Measurements from ENCODE around the gene SPOCK1.

The SPOCK1 gene

DNA sequence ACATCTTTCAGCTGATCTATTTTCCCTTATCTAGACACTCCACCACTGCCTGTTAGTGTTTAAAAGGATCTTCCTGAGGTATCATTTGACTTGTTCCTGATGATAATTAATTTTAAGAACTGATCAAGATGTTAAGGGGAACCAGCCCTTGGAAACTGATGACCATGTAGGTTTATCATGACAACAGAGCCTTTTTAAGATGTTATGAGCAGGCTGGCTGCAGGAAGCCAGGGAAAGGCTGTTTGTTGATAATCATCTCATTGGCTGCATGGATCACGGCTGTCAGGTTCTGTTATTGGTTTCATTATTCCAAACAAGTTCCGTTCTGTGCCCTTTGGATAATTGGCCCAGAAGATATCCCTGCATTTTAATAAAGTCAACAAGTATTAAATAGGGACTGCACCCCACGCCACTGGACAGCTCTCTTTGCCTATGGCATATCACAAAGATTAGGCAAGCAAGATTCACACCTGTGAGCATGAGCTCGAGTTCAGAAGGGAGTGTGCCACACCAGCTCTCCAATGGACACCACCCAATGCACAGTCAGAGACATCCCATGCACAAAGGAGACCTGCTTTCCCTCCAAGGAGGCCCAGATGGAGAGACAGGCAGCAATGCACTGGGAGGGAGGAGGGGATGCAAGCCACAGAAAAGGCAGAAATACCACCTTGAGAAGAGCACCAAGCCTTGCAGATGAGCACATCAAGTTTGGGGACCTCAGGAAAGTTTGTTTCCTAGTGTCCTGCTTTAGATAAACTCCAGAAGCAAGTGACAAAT, 88.7 kb downstream of the SPOCK1 start:
- no peak for TF ChIP-seq FOXP2 (optimal IDR thresholded peaks at IDR 0.05; ENCODE audit: borderline replicate concordance, extremely low read depth, extremely low read length, insufficient read depth)
- TF ChIP-seq, protein P1, sequence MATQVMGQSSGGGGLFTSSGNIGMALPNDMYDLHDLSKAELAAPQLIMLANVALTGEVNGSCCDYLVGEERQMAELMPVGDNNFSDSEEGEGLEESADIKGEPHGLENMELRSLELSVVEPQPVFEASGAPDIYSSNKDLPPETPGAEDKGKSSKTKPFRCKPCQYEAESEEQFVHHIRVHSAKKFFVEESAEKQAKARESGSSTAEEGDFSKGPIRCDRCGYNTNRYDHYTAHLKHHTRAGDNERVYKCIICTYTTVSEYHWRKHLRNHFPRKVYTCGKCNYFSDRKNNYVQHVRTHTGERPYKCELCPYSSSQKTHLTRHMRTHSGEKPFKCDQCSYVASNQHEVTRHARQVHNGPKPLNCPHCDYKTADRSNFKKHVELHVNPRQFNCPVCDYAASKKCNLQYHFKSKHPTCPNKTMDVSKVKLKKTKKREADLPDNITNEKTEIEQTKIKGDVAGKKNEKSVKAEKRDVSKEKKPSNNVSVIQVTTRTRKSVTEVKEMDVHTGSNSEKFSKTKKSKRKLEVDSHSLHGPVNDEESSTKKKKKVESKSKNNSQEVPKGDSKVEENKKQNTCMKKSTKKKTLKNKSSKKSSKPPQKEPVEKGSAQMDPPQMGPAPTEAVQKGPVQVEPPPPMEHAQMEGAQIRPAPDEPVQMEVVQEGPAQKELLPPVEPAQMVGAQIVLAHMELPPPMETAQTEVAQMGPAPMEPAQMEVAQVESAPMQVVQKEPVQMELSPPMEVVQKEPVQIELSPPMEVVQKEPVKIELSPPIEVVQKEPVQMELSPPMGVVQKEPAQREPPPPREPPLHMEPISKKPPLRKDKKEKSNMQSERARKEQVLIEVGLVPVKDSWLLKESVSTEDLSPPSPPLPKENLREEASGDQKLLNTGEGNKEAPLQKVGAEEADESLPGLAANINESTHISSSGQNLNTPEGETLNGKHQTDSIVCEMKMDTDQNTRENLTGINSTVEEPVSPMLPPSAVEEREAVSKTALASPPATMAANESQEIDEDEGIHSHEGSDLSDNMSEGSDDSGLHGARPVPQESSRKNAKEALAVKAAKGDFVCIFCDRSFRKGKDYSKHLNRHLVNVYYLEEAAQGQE (IDR thresholded peaks at IDR 0.05; ENCODE audit: insufficient read depth in 1 of 2, low read depth in 2 of 2, low read length in 2 of 2): no peak
- TF ChIP-seq TAF1 (IDR thresholded peaks at IDR 0.05; ENCODE audit: borderline replicate concordance, insufficient read depth, low read length): no peak
- no peak for TF ChIP-seq POLR2AphosphoS5 (IDR thresholded peaks at IDR 0.05; ENCODE audit: low read depth, low read length)
- TF ChIP-seq SIN3A (IDR thresholded peaks at IDR 0.05; ENCODE audit: borderline replicate concordance, insufficient read depth, low read length): no peak

DNA sequence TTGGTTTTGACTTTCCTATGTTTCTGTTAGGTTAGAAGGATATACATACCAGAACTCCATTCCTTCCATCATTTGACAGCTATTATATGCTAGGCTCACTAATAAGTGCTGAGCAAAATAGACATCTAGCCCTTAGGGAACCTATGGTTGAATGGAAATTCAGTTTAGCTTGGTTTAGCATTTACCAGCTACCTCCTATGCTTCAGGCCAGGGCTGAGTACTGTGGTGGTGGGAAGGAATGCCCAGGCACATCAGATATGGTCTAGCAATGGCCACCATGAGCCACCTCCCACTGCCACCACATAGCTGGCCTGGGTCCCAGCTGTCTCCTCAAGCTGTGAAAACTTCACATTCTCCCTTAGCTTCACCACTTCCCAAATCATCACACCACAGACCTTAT, 89.4 kb downstream of the SPOCK1 start:
- no peak for TF ChIP-seq POLR2AphosphoS5 (IDR thresholded peaks at IDR 0.05; ENCODE audit: low read depth, low read length)
- TF ChIP-seq TAF1 (IDR thresholded peaks at IDR 0.05; ENCODE audit: borderline replicate concordance, insufficient read depth, low read length): no peak
- TF ChIP-seq, protein P1 (IDR thresholded peaks at IDR 0.05; ENCODE audit: insufficient read depth in 1 of 2, low read depth in 2 of 2, low read length in 2 of 2): no peak
- TF ChIP-seq FOXP2 (optimal IDR thresholded peaks at IDR 0.05; ENCODE audit: borderline replicate concordance, extremely low read depth, extremely low read length, insufficient read depth): no peak
- TF ChIP-seq SIN3A (IDR thresholded peaks at IDR 0.05; ENCODE audit: borderline replicate concordance, insufficient read depth, low read length): no peak

DNA sequence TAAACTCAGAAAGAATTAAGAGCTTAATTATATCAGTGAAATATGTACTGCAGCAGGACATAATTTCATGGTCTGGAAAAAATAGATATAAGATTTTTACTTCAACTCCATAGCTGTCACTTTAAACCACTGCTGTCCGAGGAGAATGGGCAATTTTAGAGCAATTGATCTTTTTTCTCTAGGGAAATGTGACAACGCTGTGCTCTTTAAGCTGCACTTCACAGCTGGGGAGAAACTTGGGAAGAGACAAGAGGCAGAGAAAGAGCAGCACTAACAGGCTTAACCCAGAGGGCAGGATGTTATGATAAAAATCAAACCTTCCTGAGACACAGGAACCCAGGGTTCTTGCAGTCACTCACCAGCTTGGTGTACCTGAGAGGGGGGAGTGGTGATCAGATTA, 92.0 kb downstream of the SPOCK1 start:
- TF ChIP-seq FOXP2 (optimal IDR thresholded peaks at IDR 0.05; ENCODE audit: borderline replicate concordance, extremely low read depth, extremely low read length, insufficient read depth) (no peak), POLR2AphosphoS5 (IDR thresholded peaks at IDR 0.05; ENCODE audit: low read depth, low read length) (no peak), SIN3A (IDR thresholded peaks at IDR 0.05; ENCODE audit: borderline replicate concordance, insufficient read depth, low read length) (no peak), TAF1 (IDR thresholded peaks at IDR 0.05; ENCODE audit: borderline replicate concordance, insufficient read depth, low read length) (no peak)
- TF ChIP-seq, protein P1 (IDR thresholded peaks at IDR 0.05; ENCODE audit: insufficient read depth in 1 of 2, low read depth in 2 of 2, low read length in 2 of 2): no peak

DNA sequence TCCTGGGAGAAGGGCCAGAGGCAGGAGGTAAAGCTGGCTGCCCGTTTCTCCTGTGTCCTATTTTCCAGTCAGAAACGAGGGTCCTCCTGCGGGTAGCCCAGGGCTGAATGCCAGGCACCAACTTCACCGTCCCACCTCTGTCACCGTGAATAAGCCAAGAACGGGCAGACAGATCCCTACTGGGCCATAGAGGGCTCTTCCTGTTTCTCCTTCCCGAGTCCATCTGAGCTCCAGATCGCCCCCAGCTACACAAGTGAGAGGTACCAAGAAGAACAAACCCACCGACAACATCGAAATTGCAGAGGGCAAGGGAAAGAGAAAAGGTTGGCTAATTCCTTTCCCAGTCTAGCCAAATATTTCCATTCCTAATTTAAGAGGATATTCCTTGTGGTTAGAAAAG, 93.7 kb downstream of the SPOCK1 start:
- TF ChIP-seq SIN3A (IDR thresholded peaks at IDR 0.05; ENCODE audit: borderline replicate concordance, insufficient read depth, low read length) (no peak), TAF1 (IDR thresholded peaks at IDR 0.05; ENCODE audit: borderline replicate concordance, insufficient read depth, low read length) (no peak), FOXP2 (optimal IDR thresholded peaks at IDR 0.05; ENCODE audit: borderline replicate concordance, extremely low read depth, extremely low read length, insufficient read depth) (no peak), POLR2AphosphoS5 (IDR thresholded peaks at IDR 0.05; ENCODE audit: low read depth, low read length) (no peak)
- TF ChIP-seq, protein P1 (IDR thresholded peaks at IDR 0.05; ENCODE audit: insufficient read depth in 1 of 2, low read depth in 2 of 2, low read length in 2 of 2): no peak
